Mammary epithelial cell (primary cell): ENCODE results near the gene ZFYVE19.

Experiments
- EZH2 ChIP-seq: IDR thresholded peaks from 2 replicates; pipeline ENCODE4 v1.6.1; 2012; ENCODE audit warnings: low read length, inconsistent platforms, borderline replicate concordance
- TF ChIP-seq, protein P1 (sequence below), 2 donors: IDR thresholded peaks in 1 of 2; conservative IDR thresholded peaks in 1 of 2; 2 replicates each; pipeline ENCODE4 v1.5.1; 2011 to 2012; ENCODE audit warnings: inconsistent platforms in 2 of 2, low read length in 2 of 2, mild to moderate bottlenecking in 2 of 2, control low read depth in 1 of 2, low read depth in 1 of 2; ENCODE audit not compliant: insufficient read depth in 1 of 2; ENCODE audit errors: extremely low read depth in 1 of 2

DNA sequence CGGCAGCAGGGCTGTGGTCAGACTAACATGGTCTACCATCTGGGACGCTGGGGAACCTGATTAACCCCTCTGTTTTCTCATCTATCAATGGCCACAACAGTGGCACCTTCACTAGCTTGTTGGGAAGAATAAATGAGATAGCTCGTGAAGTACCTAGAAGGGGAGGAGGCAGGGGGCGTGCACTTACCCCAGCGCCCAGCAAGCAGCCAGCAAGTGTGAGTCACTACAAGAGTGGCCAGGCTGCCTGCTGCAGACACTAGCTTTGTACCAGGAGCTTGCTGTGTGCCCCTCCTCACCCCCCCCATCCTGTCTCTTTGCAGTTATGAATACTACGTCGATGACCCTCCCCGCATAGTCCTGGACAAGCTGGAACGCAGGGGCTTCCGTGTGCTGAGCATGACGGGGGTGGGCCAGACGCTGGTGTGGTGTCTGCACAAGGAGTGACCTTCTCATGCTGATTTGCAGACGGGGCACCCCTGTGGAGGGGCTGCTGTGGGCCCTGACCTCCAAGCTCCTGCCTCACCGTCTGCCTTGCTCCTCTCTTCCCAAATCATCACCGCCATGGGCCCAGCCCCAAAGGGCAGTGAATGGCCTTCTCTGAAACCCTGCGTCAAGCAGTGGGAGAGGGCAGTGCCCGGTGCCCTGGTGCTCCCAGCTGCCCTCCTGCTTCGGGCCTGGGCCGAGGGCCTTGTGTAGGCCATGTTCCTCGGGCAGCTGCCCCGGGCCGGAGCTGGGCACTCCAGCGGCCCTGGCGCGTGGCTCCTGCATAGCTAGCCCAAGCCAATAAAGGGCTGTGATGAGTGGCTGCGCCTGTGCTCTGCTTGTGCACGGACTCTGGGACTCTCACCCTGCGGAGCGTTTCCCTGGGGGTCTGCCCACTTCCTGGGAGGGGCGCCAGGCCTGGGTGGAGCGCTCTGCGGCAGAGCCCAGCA is 39.7 kb upstream of the ZFYVE19 start:
- TF ChIP-seq, protein P1, sequence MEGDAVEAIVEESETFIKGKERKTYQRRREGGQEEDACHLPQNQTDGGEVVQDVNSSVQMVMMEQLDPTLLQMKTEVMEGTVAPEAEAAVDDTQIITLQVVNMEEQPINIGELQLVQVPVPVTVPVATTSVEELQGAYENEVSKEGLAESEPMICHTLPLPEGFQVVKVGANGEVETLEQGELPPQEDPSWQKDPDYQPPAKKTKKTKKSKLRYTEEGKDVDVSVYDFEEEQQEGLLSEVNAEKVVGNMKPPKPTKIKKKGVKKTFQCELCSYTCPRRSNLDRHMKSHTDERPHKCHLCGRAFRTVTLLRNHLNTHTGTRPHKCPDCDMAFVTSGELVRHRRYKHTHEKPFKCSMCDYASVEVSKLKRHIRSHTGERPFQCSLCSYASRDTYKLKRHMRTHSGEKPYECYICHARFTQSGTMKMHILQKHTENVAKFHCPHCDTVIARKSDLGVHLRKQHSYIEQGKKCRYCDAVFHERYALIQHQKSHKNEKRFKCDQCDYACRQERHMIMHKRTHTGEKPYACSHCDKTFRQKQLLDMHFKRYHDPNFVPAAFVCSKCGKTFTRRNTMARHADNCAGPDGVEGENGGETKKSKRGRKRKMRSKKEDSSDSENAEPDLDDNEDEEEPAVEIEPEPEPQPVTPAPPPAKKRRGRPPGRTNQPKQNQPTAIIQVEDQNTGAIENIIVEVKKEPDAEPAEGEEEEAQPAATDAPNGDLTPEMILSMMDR (conservative IDR thresholded peaks at IDR 0.05 in 1 of 2, IDR thresholded peaks at IDR 0.05 in 1 of 2; ENCODE audit: extremely low read depth in 1 of 2, insufficient read depth in 1 of 2, low read depth in 1 of 2, low read length in 2 of 2): no peak
- TF ChIP-seq EZH2: no peak
